Measurements from ENCODE around the gene BRINP2.

BRINP2 gene

DNA sequence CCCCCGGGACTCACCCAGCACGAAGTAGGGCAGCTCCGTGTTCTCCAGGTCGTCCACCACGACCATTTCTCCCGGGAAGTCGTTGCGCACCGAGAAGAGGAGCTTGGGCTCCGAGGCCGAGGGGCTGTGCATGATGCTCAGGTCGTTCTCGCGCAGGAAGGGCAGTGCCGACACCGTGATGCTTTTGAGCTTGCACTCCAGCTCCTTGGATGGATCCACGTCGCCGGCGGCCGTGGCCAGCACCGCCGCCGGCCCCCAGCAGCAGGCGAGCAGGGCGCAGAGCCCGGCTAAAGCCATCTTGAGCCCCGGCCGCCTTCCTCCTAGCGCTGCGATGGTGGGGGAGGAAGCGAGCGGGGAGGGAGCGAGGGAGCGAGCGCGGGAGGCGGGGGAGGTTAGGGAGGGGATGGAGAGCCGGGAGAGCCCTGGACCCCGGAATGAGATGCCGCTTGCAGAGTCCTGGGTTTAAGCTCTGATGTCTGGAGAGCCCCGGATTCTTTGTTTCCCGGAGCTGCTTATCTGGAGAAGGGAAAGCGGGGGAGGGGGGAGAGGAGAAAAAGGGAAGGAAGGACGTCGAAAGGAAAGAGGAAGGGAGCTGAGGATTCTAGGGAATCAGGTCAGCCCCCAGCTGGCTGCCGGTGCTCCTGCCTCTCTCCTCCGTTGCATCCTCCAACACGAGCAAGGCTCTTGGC lies 6.2 kb upstream of the BRINP2 start, which contains the start of gene ASTN1:
Gene ASTN1 (minus strand): TSS at position 333 of the 689 bp plus-strand sequence. CDS start 36 bp downstream, at position 297.
- no peak for DNase-seq (ENCODE audit: low read depth in 2 of 3, low spot score in 2 of 3)

DNA sequence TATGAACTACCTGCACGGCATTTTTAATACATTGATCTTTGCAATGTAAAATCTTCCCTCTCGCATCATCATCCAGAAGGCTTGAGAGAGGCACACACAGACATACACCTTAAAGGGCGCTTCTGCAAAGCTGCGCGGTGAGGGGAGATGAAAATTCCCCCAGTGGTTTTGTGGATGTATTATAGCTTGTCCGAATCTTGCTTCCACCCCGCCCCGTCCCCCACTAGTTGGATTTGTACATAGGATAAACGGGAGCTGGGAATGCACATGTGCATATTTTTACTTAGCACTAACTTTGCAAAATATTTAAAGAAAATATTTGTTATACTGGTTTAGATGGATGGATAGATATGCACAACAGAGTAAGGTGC lies 5.7 kb upstream of the BRINP2 start:
- DNase-seq (ENCODE audit: low read depth in 2 of 3, low spot score in 2 of 3): no peak

DNA sequence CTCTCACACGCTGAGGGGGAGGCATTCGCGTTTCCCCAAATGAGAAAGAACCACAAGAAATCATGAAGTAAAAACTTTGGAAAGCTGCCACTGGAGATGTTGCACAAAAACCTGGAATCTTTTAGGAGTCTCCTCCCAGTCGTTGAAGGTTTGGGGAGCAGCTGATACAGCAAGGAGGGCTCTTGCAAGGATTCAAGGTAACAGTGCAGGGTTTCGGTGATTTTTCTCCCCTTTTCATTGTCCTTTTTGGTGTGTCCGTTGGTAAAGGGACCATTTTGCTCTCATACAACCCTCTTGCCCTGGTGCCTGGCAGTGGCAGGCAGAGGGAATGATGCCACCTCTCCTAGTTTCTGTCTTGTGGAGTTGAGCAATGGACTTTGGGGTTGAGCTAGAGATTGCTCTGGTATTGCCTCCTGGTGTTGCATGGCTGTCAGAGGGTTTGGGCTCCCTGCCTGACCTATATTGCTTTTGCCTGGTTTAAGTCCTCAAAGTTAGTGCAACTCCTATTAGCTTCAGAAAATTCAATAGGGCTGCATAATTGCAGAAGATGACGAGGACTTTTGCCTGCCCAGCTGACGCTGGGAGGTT lies 872 bp downstream of the BRINP2 start:
- no peak for DNase-seq (ENCODE audit: low read depth in 2 of 3, low spot score in 2 of 3)

DNA sequence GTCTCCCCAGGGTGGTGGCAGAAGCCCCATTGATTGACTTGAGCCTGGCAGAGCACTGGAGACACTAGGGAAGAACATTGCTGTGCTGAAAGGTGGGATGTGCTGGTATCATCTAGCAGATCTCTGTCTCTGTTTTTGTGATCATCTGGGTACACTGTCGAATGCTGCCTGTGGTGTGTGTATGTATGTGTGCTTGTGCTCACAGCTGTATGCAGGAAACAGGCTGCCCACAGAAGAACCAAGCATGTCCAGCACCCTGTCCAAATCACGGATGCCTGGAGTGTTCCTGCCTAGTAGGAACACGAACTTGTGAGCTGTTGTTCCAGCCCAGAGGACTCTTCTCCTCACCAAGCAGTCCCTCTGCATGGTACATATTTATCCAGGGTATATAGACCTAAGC lies 1.5 kb downstream of the BRINP2 start:
- DNase-seq (ENCODE audit: low read depth in 2 of 3, low spot score in 2 of 3): no peak

- DNase-seq (ENCODE audit: low read depth in 2 of 3, low spot score in 2 of 3): no peak
These were observed 2.1 kb downstream of the BRINP2 start for GRCh38 chr1:177172866-177173265.

DNA sequence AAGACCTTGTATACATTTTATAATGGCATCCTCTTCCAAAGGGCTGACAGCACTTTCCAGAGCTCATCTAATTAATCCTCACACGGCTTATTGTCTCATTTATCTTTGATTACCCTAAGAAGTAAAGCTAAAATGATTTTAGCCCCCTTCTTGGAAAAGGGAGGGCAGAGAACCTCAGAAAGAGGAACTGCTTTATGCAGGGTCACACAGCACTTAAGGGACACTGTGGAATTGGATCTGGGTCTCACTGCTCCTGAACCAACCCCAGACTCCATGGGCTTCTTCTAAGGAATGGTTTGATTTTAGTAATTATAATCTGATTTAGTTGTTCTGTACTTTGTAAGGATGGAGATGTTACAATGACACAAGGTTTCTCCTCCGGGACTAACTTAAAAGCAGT lies 3.2 kb downstream of the BRINP2 start:
- no peak for DNase-seq (ENCODE audit: low read depth in 2 of 3, low spot score in 2 of 3)

DNA sequence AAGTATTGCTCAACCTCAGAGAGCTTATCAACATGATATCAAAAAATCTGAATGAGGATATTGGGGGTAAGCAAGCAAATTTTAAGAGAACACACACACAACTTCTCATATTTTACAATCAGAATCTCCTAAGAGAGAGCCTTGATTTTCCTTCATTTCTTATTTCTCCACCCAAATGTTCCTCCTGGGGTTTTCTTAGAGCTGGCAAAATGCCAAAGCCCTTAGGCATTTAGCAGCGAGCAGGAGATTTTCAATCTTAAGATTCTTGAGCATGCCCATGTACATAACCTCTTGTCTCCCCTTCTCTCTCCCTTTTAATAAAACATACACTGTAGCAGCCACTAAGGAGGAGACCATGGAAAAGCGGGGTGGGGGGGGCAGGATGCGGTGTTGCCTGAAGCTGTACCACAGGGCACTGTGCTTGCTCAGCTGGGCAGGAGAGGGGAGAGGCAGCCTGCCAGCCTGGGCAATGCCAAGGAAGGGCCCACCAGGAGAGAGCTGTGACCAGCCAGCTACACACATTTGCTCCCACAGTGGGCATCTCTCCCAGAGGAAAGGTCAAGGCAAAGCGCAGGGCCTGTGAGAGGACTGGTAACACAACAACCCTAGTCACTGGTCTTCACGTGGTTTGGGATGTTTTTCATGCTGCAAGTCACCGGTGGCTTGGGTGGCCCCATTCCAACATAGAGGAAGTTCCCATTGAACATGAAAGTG lies 4.3 kb downstream of the BRINP2 start:
- no peak for DNase-seq (ENCODE audit: low read depth in 2 of 3, low spot score in 2 of 3)

DNA sequence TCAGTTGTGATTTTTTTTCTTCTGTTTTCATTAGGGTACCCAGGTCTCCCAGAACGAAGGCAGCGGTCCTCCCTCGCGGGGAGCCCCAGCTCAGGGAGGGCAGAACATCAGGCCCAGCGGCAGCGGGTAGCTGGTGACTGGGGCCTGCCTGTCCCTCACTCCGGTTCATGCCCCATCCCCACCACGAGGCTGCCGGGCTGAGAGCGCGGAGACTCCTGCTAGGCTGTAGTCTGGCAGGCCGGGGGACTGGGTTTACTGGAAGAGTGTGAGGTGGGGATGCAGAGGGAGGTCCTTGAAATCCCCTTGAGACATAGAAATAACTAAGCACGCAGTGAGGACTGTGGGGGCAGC lies 10.5 kb downstream of the BRINP2 start:
- DNase-seq (ENCODE audit: low read depth in 2 of 3, low spot score in 2 of 3): no peak

DNA sequence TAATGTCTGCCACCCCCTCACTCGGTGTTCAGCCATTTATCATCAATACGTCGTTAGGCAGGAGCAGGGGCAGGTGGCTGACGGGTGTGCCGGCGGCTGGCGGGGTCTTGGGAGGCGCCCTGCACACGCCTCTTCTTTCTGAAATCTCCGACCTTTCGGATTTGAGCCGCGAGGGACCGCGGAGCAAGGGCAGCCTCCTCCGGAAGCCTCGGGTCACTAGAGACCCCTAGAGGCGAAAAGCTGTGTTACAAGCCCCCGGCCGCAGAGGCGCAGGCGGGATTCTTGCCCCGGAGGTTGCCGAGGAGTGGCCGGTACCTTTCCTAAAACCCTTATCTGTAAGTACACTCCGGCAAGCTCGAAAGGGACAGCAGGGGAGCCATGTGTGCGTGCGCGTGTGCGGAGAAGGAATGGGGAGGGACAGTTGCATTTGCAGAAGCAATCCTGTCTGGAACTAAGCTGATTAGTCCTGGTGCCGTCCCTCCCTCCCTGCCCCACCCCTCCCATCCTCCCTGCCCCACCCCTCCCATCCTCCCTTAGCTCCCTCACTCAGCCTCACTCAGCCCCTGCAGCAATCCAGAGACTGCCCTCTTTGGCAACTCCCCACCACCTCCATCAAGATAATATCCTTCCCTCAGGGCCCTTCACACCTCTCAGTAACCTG lies 11.0 kb downstream of the BRINP2 start:
- peak; percentile 6 to 27 (median 10) for DNase-seq (ENCODE audit: low read depth in 2 of 3, low spot score in 2 of 3)

GRCh38 chr1:177183836-177184235 lies 13.1 kb downstream of the BRINP2 start:
- DNase-seq (ENCODE audit: low read depth in 2 of 3, low spot score in 2 of 3): no peak

- no peak for DNase-seq (ENCODE audit: low read depth in 2 of 3, low spot score in 2 of 3)
These were observed 14.5 kb downstream of the BRINP2 start for GRCh38 chr1:177185209-177185608.

- DNase-seq (ENCODE audit: low read depth in 2 of 3, low spot score in 2 of 3): no peak
These were observed 15.9 kb downstream of the BRINP2 start for GRCh38 chr1:177186639-177187038.

DNA sequence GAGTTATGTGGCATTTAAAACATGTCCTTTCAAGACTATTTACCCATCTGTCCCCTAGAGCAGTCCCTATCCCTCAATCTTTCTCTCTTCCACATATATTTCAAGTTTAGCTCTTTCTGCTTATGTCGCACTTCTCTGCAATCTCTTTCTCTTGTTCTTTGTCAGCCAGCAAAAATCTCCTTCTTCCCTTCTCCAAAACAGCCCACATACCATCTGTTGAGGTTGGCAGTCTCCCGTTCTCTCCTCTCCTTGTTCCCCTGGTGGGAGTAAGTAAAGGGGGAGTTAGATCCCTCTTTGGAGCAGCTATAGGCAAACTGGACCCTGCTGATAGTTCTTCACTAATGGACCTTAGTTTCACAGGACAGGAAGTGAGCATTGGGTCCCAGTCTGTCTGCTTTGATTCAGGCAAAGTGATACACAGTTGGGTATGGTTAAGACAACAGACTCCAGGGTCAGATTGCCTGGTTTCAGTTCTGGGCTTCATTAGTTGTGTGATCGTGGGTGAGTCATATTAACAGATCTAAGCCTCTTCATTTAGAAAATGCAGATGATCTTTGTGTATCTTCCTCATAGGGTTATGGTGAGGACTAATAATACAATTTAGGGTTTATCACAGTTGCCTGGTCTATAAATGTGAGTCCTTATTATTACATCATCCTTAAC lies 19.7 kb downstream of the BRINP2 start:
- DNase-seq (ENCODE audit: low read depth in 2 of 3, low spot score in 2 of 3): no peak

DNA sequence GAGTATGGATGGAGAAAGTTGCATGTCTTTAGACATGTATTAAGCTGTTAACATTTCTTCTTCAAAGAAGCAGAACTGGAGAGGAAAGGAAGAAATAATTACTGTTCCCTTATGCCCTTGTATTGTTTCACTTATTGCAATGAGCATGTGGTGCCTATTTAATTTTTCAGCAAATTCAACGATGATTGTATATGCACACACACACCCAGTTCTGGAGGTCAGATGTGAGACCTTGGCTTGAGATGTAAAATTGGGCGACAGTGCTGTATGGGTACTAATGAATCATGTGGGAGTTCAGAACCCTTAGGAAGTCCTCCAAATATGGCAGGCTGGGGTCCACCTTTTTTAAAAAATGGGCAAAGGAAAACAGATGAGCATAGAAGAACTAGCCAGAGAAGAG lies 27.5 kb downstream of the BRINP2 start:
- no peak for DNase-seq (ENCODE audit: low read depth in 2 of 3, low spot score in 2 of 3)

- no peak for DNase-seq (ENCODE audit: low read depth in 2 of 3, low spot score in 2 of 3)
These were observed 29.5 kb downstream of the BRINP2 start for GRCh38 chr1:177200290-177200689.

DNA sequence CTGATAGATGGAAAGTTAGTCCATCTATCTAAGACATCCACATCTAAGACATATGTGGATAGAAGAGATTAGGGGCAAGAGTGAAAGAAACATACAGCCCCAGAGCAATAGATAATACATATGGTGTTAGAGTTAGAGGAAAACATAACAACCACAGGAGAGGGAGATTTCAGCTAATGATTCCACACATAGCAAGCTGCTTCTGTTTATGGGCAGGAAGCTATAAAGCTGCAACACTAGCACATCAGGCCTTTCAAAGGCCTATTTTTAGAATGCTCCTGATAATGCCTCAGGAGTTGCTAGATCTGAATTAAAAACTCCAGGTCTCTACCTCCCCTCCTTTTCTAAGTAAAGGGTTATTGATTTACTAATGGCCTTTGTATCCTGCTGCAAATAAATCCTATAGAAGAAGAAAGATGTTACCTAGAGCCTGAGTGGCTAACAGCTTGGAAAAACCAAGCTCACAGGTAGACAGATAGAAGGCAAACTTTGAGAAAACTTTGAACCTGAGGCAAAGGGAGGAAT lies 36.1 kb downstream of the BRINP2 start:
- no peak for DNase-seq (ENCODE audit: low read depth in 2 of 3, low spot score in 2 of 3)

GRCh38 chr1:177208920-177209319 lies 38.2 kb downstream of the BRINP2 start:
- no peak for DNase-seq (ENCODE audit: low read depth in 2 of 3, low spot score in 2 of 3)

GRCh38 chr1:177209357-177209756 lies 38.6 kb downstream of the BRINP2 start:
- DNase-seq (ENCODE audit: low read depth in 2 of 3, low spot score in 2 of 3): no peak

GRCh38 chr1:177210071-177210470 lies 39.3 kb downstream of the BRINP2 start:
- DNase-seq (ENCODE audit: low read depth in 2 of 3, low spot score in 2 of 3): no peak

- no peak for DNase-seq (ENCODE audit: low read depth in 2 of 3, low spot score in 2 of 3)
These were observed 40.5 kb downstream of the BRINP2 start for GRCh38 chr1:177211231-177211630.

DNA sequence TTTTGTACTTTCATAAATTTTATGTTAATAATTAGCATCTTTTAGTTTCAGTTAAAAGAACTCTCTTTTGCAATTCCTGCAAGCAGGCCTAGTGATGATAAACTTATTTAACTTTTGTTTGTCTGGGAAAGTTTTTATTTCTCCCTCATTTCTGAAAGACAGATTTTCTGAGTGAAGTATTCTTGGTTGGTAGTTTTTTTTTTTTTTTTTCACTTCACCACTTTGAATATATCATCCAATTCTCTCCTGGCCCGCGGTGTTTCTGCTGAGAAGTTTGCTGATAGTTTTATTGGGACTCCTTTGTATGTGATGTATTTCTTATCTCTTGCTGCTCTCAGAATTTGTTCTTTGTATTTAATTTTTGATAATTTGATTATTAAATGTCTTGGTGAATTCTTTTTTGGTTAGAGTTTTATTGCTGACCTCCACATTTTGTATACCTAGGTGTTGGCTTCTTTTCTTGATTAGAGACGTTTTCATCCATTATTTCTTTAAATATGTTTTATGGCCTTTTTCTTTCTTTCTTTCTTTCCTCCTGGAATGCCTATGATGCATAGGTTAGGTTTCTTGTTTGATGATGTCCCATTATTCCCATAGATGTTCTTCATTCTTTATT lies 45.9 kb downstream of the BRINP2 start:
- no peak for DNase-seq (ENCODE audit: low read depth in 2 of 3, low spot score in 2 of 3)

Data from activated CD8-positive, alpha-beta memory T cell treated with anti-CD3 and anti-CD28 coated beads for 48 hours (primary cell).